GM13976 (cell line): ENCODE measurements around the gene C12orf50.

Experiments
- DNase-seq: peaks from one replicate; pipeline ENCODE4 v3.0.0; 2012; ENCODE audit warnings: low spot score
- CTCF ChIP-seq: IDR thresholded peaks from 2 replicates; pipeline ENCODE4 v1.5.1; 2012; ENCODE audit warnings: borderline replicate concordance, mild to moderate bottlenecking; ENCODE audit not compliant: insufficient read depth; ENCODE audit errors: extremely low read depth, missing control alignments, control extremely low read depth
- in situ Hi-C: fragments of 300-500 bp; cut with MboI; formaldehyde crosslinking; loops from one replicate; pipeline ENCODE4 v1.12.0; 2022; ENCODE audit warnings: low sequenced_read_pairs, mixed read lengths, inconsistent platforms; ENCODE audit not compliant: unreplicated experiment

Gene C12orf50

GRCh38 chr12:87995581-87996178 is 33.5 kb downstream of the C12orf50 start:
- peak; percentile 77 for TF ChIP-seq CTCF
- peak; percentile 28 for DNase-seq
- in situ Hi-C loops = no loop called here

- in situ Hi-C loops = no loop called here
- DNase-seq = no peak
- no peak for TF ChIP-seq CTCF
Observed at GRCh38 chr12:87991483-87991882, 37.7 kb downstream of the C12orf50 start.

GRCh38 chr12:87988534-87988933 is 40.7 kb downstream of the C12orf50 start:
- DNase-seq = no peak
- TF ChIP-seq CTCF = no peak
- in situ Hi-C loops = no loop called here

- DNase-seq = no peak
- TF ChIP-seq CTCF = no peak
- in situ Hi-C loops = no loop called here
Observed at GRCh38 chr12:87985069-87985675, 44.0 kb downstream of the C12orf50 start.

GRCh38 chr12:87982208-87982607 is 47.0 kb downstream of the C12orf50 start:
- no peak for TF ChIP-seq CTCF
- DNase-seq = no peak
- in situ Hi-C loops = no loop called here

- no peak for DNase-seq
- in situ Hi-C loops = no loop called here
- no peak for TF ChIP-seq CTCF
Observed at GRCh38 chr12:87981495-87981894, 47.7 kb downstream of the C12orf50 start.
